OCI-LY1 (cell line): ENCODE measurements around the gene SUGP2.

Experiments used
- EZH2 ChIP-seq: fragments of 200-600 bp; sonication (generic), shearing (Covaris generic); IDR thresholded peaks from 2 replicates; pipeline ENCODE4 v1.8.0; 2017; ENCODE audit warnings: borderline replicate concordance, mixed run types, mild to moderate bottlenecking, antibody characterized with exemption, low read length, moderate library complexity, mixed read lengths
- TF ChIP-seq, protein P1 (sequence below): fragments of 200-600 bp; sonication (generic), shearing (Covaris generic); IDR thresholded peaks from 2 replicates; pipeline ENCODE4 v1.5.1; 2017; ENCODE audit warnings: mild to moderate bottlenecking, antibody characterized with exemption, low read length, moderate library complexity, mixed read lengths

DNA sequence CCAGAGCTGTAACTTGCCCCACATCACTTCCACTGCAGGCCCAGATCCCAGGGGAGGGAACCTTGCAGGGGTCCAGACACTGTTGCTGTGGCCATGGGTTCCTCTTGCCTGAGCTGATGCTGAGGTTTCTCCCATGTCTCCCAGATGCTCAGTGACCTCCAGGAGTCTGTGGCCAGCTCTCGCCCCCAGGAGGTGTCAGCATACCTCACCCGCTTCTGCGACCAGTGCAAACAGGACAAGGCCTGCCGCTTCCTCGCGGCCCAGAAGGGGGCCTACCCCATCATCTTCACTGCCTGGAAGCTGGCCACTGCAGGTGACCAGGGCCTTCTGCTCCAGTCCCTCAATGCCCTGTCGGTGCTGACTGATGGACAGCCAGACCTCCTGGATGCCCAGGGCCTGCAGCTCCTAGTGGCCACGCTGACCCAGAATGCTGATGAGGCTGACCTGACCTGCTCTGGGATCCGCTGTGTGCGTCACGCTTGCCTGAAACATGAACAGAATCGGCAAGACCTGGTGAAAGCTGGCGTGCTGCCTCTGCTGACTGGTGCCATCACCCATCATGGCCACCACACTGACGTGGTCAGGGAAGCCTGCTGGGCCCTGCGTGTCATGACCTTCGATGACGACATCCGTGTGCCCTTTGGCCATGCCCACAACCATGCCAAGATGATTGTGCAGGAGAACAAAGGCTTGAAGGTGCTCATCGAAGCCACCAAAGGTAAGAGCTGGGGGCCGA lies 18.3 kb upstream of the SUGP2 start:
- TF ChIP-seq, protein P1, sequence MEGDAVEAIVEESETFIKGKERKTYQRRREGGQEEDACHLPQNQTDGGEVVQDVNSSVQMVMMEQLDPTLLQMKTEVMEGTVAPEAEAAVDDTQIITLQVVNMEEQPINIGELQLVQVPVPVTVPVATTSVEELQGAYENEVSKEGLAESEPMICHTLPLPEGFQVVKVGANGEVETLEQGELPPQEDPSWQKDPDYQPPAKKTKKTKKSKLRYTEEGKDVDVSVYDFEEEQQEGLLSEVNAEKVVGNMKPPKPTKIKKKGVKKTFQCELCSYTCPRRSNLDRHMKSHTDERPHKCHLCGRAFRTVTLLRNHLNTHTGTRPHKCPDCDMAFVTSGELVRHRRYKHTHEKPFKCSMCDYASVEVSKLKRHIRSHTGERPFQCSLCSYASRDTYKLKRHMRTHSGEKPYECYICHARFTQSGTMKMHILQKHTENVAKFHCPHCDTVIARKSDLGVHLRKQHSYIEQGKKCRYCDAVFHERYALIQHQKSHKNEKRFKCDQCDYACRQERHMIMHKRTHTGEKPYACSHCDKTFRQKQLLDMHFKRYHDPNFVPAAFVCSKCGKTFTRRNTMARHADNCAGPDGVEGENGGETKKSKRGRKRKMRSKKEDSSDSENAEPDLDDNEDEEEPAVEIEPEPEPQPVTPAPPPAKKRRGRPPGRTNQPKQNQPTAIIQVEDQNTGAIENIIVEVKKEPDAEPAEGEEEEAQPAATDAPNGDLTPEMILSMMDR = no peak
- TF ChIP-seq EZH2 = no peak
